ENCODE results near the gene OR5B3. TPM values are rescaled to one million over a fixed set of nuclear protein-coding genes. Genes with fewer than 3 reads are reported as not detected.

Gene OR5B3
- total RNA-seq, 1 donor from 2014 or later, result not detected

DNA sequence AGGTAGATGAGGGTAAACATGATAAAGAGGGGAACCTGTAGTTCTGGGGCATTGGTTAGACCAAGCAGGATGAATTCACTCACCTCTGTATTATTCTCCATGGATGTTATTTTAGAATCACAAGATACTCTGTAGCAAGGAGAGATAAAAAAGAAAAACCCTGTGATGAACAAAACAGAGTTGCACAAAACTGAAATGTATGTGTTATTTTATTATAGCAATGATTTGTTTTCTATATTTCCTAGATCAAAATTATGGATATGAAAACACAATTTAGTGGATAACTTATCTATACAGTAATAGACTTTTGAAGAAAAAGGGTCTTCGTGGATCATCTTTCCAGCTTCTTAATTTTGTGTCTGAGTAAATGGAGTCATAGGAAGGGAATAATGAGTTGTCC lies 47.7 kb downstream of the OR5B3 start, which contains the start of gene OR5B17:
Gene OR5B17, minus strand, starts transcription at position 101 of the 400 bp plus-strand sequence. Its CDS starts 0 bp downstream, at position 101.
- Mint-ChIP-seq H3K4me1 (ENCODE audit: low read depth) (peaks cover 5% of the 10 kb centered on the region), H3K27ac (ENCODE audit: unreplicated experiment) (no peak within 1 kb of the TSS), H3K27me3 (ENCODE audit: low read depth) (peaks cover 26% of the 10 kb centered on the region), H3K36me3 (ENCODE audit: low read depth) (no peaks in the 10 kb centered on the region), H3K9me3 (ENCODE audit: low read depth) (no peaks in the 10 kb centered on the region), H3K4me3 (ENCODE audit: unreplicated experiment) (no peak within 1 kb of the TSS)
- no peak for DNase-seq (ENCODE audit: low spot score)
- TF ChIP-seq, protein P1, sequence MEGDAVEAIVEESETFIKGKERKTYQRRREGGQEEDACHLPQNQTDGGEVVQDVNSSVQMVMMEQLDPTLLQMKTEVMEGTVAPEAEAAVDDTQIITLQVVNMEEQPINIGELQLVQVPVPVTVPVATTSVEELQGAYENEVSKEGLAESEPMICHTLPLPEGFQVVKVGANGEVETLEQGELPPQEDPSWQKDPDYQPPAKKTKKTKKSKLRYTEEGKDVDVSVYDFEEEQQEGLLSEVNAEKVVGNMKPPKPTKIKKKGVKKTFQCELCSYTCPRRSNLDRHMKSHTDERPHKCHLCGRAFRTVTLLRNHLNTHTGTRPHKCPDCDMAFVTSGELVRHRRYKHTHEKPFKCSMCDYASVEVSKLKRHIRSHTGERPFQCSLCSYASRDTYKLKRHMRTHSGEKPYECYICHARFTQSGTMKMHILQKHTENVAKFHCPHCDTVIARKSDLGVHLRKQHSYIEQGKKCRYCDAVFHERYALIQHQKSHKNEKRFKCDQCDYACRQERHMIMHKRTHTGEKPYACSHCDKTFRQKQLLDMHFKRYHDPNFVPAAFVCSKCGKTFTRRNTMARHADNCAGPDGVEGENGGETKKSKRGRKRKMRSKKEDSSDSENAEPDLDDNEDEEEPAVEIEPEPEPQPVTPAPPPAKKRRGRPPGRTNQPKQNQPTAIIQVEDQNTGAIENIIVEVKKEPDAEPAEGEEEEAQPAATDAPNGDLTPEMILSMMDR (IDR thresholded peaks at IDR 0.05), result no peak

DNA sequence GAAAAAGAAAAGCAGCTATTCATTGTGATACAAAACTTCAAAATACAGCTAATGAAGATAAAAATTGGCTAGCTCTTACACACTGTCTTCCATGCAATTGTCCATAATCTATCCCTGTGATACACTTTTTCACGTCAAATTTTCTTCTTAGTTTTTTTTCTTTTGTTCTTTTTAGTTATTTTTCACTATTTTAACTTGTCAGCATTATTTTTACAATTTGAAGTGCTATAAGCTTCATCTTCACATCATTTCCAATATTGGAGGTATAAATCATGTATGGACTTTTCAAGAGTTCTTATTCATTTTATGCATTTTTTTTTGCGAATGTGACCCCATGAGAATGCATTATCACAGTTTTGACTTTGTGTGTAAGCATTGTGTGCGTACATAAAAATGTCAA lies 51.9 kb downstream of the OR5B3 start:
- no peak overlapping the region for H3K4me3 Mint-ChIP-seq (ENCODE audit: unreplicated experiment)
- no peak overlapping the region for H3K27ac Mint-ChIP-seq (ENCODE audit: unreplicated experiment)
- H3K4me1 Mint-ChIP-seq (ENCODE audit: low read depth), result peaks cover 5% of the 10 kb centered on the region
- TF ChIP-seq, protein P1 (IDR thresholded peaks at IDR 0.05), result no peak
- H3K9me3 Mint-ChIP-seq (ENCODE audit: low read depth), result no peaks in the 10 kb centered on the region
- H3K36me3 Mint-ChIP-seq (ENCODE audit: low read depth), result peaks cover 2% of the 10 kb centered on the region
- no peak for DNase-seq (ENCODE audit: low spot score)
- peaks cover 18% of the 10 kb centered on the region for H3K27me3 Mint-ChIP-seq (ENCODE audit: low read depth)

Other genes starting within 250 kb of the OR5B3 start
- gene OR9Q2, start 217.8 kb downstream of the OR5B3 start, total RNA-seq, result not detected in 3 replicates
- not detected in 3 replicates for gene OR1S2, start 202.7 kb downstream of the OR5B3 start, total RNA-seq
- not detected in 3 replicates for gene OR1S1, start 194.2 kb downstream of the OR5B3 start, total RNA-seq
- gene OR10Q1, start 178.0 kb downstream of the OR5B3 start, total RNA-seq, result not detected in 3 replicates
- not detected in 3 replicates for gene OR10W1, start 138.6 kb downstream of the OR5B3 start, total RNA-seq
- not detected in 3 replicates for gene OR5B17, start 47.8 kb downstream of the OR5B3 start, total RNA-seq
- gene OR5B2, start 21.2 kb upstream of the OR5B3 start, total RNA-seq, result not detected in 3 replicates
- gene OR5B12, start 35.4 kb upstream of the OR5B3 start, total RNA-seq, result not detected in 3 replicates
- gene OR5B21, start 101.2 kb upstream of the OR5B3 start, total RNA-seq, result not detected in 3 replicates
- gene LPXN, start 169.0 kb upstream of the OR5B3 start, total RNA-seq, result 3.3 to 4.8 TPM (median 4.5 TPM) in 3 replicates
- 44.0 to 48.1 TPM (median 46.0 TPM) in 3 replicates for gene ZFP91, start 172.2 kb upstream of the OR5B3 start, total RNA-seq
- gene CNTF, start 215.8 kb upstream of the OR5B3 start, total RNA-seq, result 0.92 to 1.3 TPM (median 1.1 TPM) in 3 replicates

All from chondrocyte (in vitro differentiated cells).